Cardiac fibroblast (primary cell): ENCODE data around the gene RFNG.
A peak's percentile ranks its signal among the peaks of the same experiment; 100 is the strongest.

ENCODE experiments used
- DNase-seq, 2 donors: peaks; one replicate each; pipeline versions ENCODE4 v3.0.0 to v3.0.0-alpha.2; 2010; ENCODE audit warnings: low read depth in 2 of 2
- H3K4me3 ChIP-seq, 2 donors: replicated peaks in 1 of 2; 1 replicate in 1 of 2; 2 replicates in 1 of 2; pipeline ENCODE4 v1.5.1; 2011; ENCODE audit warnings: low read depth in 2 of 2, low read length in 2 of 2, mild to moderate bottlenecking in 2 of 2, moderate library complexity in 1 of 2
- CTCF ChIP-seq: IDR thresholded peaks from one replicate; pipeline ENCODE4 v1.5.1; 2011; ENCODE audit warnings: low read depth, mild to moderate bottlenecking, low read length, inconsistent platforms

Gene RFNG

GRCh38 chr17:82055023-82055964 is 3.7 kb upstream of the RFNG start:
- H3K4me3 ChIP-seq: no peak overlapping the region
- DNase-seq: no peak
- no peak for TF ChIP-seq CTCF

- no peak overlapping the region for H3K4me3 ChIP-seq
- no peak for DNase-seq
- TF ChIP-seq CTCF: no peak
These were observed 2.9 kb upstream of the RFNG start for GRCh38 chr17:82054351-82055022.

GRCh38 chr17:82053556-82054263 is 2.1 kb upstream of the RFNG start:
- no peak for DNase-seq
- no peak for TF ChIP-seq CTCF
- H3K4me3 ChIP-seq: no peak overlapping the region

- peak overlapping the region; percentile 80 to 84 for H3K4me3 ChIP-seq
- DNase-seq: no peak
- no peak for TF ChIP-seq CTCF
These were observed 1.5 kb upstream of the RFNG start for GRCh38 chr17:82053130-82053529.

- TF ChIP-seq CTCF: no peak
These were observed 1.0 kb upstream of the RFNG start for GRCh38 chr17:82052638-82053059.

GRCh38 chr17:82050761-82051641 is 610 bp downstream of the RFNG start:
- no peak for TF ChIP-seq CTCF
- no peak for DNase-seq
- H3K4me3 ChIP-seq: peak overlapping the region; percentile 51 to 80

More at GRCh38 chr17:82052638-82053059, 1.0 kb upstream of the RFNG start:
- DNase-seq: no peak
- peak overlapping the region; percentile 80 to 84 for H3K4me3 ChIP-seq
